ENCODE measurements around the gene PUS7. TPM values are rescaled to one million over a fixed set of nuclear protein-coding genes. Genes with fewer than 3 reads are reported as not detected.
"Not testable (repeated sequence)": the region's sequence is repeated elsewhere in the genome, so short reads cannot be mapped to it uniquely, and the experiment has no call there.

PUS7 gene
- total and polyA plus RNA-seq, 4 experiments from 2014 or later = 5.2 to 5.9 (median 5.6) TPM

DNA sequence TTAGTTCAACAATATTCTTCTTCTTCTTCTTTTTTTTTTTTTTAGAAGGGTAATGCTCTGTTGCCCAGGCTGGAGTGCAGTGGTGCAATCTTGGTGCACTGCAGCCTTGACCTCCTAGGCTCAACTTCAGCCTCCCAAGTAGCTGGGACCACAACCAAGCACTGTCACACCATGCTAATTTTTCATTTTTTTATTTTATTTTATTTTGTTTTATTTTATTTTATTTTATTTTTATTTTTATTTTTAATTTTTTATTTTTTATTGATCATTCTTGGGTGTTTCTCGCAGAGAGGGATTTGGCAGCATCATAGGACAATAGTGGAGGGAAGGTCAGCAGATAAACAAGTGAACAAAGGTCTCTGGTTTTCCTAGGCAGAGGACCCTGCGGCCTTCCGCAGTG, 112.3 kb downstream of the PUS7 start:
- H3K9me3 Mint-ChIP-seq; H3K9me3 ChIP-seq (ENCODE audit: control insufficient read depth in 1 of 2, low read length in 2 of 2); H3K27ac ChIP-seq (ENCODE audit: low read depth, low read length); H3K36me3 ChIP-seq (ENCODE audit: insufficient read depth, low read length); H3K27ac Mint-ChIP-seq; intact Hi-C loops (cut with micrococcal nuclease); DNase-seq; H3K4me1 ChIP-seq (ENCODE audit: insufficient read depth, low read length); H3K4me1 Mint-ChIP-seq; H3K4me3 Mint-ChIP-seq; H3K36me3 Mint-ChIP-seq; H3K27me3 Mint-ChIP-seq; H3K4me3 ChIP-seq (ENCODE audit: low read length in 2 of 2); H3K27me3 ChIP-seq (ENCODE audit: insufficient read depth, low read length): not testable (repeated sequence)
- POLR2A ChIA-PET (ENCODE audit: partially characterized antibody) = interaction anchor here (0.7 kb wide), 2 partner anchors 266 to 428 kb away, joined by 3 read pairs; no protein-coding TSS in a partner anchor
- CTCF ChIA-PET (ENCODE audit: partially characterized antibody) = interaction anchor here (0.9 to 1.8 kb wide), 2 partner anchors 11 to 16 kb away, joined by 3 to 5 read pairs; no protein-coding TSS in a partner anchor

DNA sequence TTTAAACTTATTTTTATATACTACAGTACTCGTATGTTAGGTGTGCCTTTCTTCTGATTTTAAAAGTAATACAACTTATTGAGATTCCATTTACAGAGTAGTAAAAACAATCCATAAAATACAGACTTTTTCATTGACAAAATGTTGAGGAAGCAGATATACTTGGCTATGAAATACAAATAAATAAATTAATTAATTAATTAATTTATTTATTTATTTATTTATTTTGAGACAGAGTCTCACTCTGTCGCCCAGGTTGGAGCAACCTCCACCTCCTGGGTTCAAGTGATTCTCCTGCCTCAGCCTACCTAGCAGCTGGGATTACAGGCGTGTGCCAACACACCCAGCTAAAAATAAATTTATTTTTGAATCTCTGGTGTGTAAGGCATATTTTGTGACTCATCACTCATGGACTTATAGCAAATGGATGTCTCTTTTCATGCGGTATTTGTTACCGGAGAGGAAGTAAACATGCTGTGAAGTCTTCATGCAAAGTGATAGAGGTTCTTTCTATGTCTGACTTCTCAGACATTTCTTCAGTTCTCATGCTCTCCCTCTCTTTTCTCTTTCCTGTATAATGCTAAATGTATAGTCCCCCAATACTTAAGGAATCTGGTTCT, 113.2 kb downstream of the PUS7 start:
- Mint-ChIP-seq H3K27me3 (no peaks in the 10 kb centered on the region), H3K4me1 (no peaks in the 10 kb centered on the region), H3K27ac (no peak overlapping the region), H3K9me3 (no peaks in the 10 kb centered on the region), H3K36me3 (no peaks in the 10 kb centered on the region), H3K4me3 (no peak overlapping the region)
- Histone ChIP-seq H3K27me3 (ENCODE audit: insufficient read depth, low read length) (no peaks in the 10 kb centered on the region), H3K9me3 (ENCODE audit: control insufficient read depth in 1 of 2, low read length in 2 of 2) (no peaks in the 10 kb centered on the region), H3K4me1 (ENCODE audit: insufficient read depth, low read length) (no peaks in the 10 kb centered on the region), H3K36me3 (ENCODE audit: insufficient read depth, low read length) (no peaks in the 10 kb centered on the region), H3K4me3 (ENCODE audit: low read length in 2 of 2) (no peak overlapping the region), H3K27ac (ENCODE audit: low read depth, low read length) (no peak overlapping the region)
- DNase-seq = no peak
- ChIA-PET CTCF (ENCODE audit: partially characterized antibody) (interaction anchor here (0.9 to 1.8 kb wide), 2 partner anchors 10 to 17 kb away, joined by 3 to 5 read pairs; no protein-coding TSS in a partner anchor), POLR2A (ENCODE audit: partially characterized antibody) (interaction anchor here (0.7 kb wide), 1 partner anchor 428 kb away, joined by 3 read pairs; no protein-coding TSS in a partner anchor)
- intact Hi-C loops (cut with micrococcal nuclease) = no loop called here

Other genes with a start within 250 kb of the PUS7 start
- 10 to 100 TPM; 54.7 to 55.2 TPM for gene SRPK2, start 133.3 kb downstream of the PUS7 start, total RNA-seq
- 10 to 100 TPM; 36.0 to 48.7 TPM for gene SRPK2, start 133.3 kb downstream of the PUS7 start, polyA plus RNA-seq
- 10 to 100 TPM; 25.7 to 26.5 TPM for gene RINT1, start 9.9 kb upstream of the PUS7 start, total RNA-seq
- 10 to 100 TPM; 16.0 to 16.2 TPM for gene RINT1, start 9.9 kb upstream of the PUS7 start, polyA plus RNA-seq
- gene EFCAB10, start 59.2 kb upstream of the PUS7 start, total RNA-seq = under 1 TPM in 1 of 2 experiments, not detected in 1; 0.47 TPM
- gene EFCAB10, start 59.2 kb upstream of the PUS7 start, polyA plus RNA-seq = not detected